Measurements from ENCODE around the gene SPATA18. TPM values are rescaled to one million over a fixed set of nuclear protein-coding genes. Genes with fewer than 3 reads are reported as not detected.

SPATA18 gene
- total and polyA plus RNA-seq, 2 donors (not counting 1 experiment from before 2014, with no cell fraction given): 7.2 to 20.5 TPM

GRCh38 chr4:52098618-52099017, 47.5 kb downstream of the SPATA18 start:
- Histone ChIP-seq H3K9ac (ENCODE audit: insufficient read depth, low read length) (no peak overlapping the region), H3K9me3 (ENCODE audit: control insufficient read depth, insufficient read depth, low read depth, low read length) (no peaks in the 10 kb centered on the region), H3K27me3 (ENCODE audit: control insufficient read depth, insufficient read depth, low read length) (no peaks in the 10 kb centered on the region), H3K4me1 (ENCODE audit: control insufficient read depth, extremely low read depth, insufficient read depth, low read length) (no peaks in the 10 kb centered on the region), H4K20me1 (ENCODE audit: control insufficient read depth, extremely low read depth, insufficient read depth, low read length) (no peaks in the 10 kb centered on the region), H3K4me3 (replicated peaks in 1 of 4; ENCODE audit: control extremely low read depth in 1 of 4, insufficient read depth in 1 of 4, low read depth in 3 of 4, low read length in 4 of 4) (no peak overlapping the region), H3K36me3 (ENCODE audit: control insufficient read depth, insufficient read depth, low read length) (no peaks in the 10 kb centered on the region), H3K27ac (ENCODE audit: insufficient read depth, low read length) (no peak overlapping the region), H2AFZ (ENCODE audit: low read length) (no peak overlapping the region), H3K4me2 (ENCODE audit: extremely low read depth, insufficient read depth, low read length) (no peak overlapping the region), H3K79me2 (ENCODE audit: control insufficient read depth, insufficient read depth, low read length) (no peaks in the 10 kb centered on the region)
- no peak for TF ChIP-seq EZH2 (IDR thresholded peaks at IDR 0.05; ENCODE audit: low read length, missing control alignments)
- no peak for TF ChIP-seq CTCF (conservative IDR thresholded peaks at IDR 0.05 in 1 of 2, IDR thresholded peaks at IDR 0.05 in 1 of 2; ENCODE audit: low read depth in 1 of 2, low read length in 2 of 2)
- DNase-seq (ENCODE audit: low read depth in 2 of 2): no peak

GRCh38 chr4:52099860-52100461, 48.9 kb downstream of the SPATA18 start:
- H3K27me3 ChIP-seq (ENCODE audit: control insufficient read depth, insufficient read depth, low read length): no peaks in the 10 kb centered on the region
- H3K79me2 ChIP-seq (ENCODE audit: control insufficient read depth, insufficient read depth, low read length): no peaks in the 10 kb centered on the region
- TF ChIP-seq EZH2 (IDR thresholded peaks at IDR 0.05; ENCODE audit: low read length, missing control alignments) (no peak), CTCF (conservative IDR thresholded peaks at IDR 0.05 in 1 of 2, IDR thresholded peaks at IDR 0.05 in 1 of 2; ENCODE audit: low read depth in 1 of 2, low read length in 2 of 2) (no peak)
- H3K36me3 ChIP-seq (ENCODE audit: control insufficient read depth, insufficient read depth, low read length): no peaks in the 10 kb centered on the region
- no peak overlapping the region for H3K9ac ChIP-seq (ENCODE audit: insufficient read depth, low read length)
- H4K20me1 ChIP-seq (ENCODE audit: control insufficient read depth, extremely low read depth, insufficient read depth, low read length): no peaks in the 10 kb centered on the region
- H3K27ac ChIP-seq (ENCODE audit: insufficient read depth, low read length): no peak overlapping the region
- no peaks in the 10 kb centered on the region for H3K4me1 ChIP-seq (ENCODE audit: control insufficient read depth, extremely low read depth, insufficient read depth, low read length)
- DNase-seq (ENCODE audit: low read depth in 2 of 2): peak in 1 of 2 donors; percentile 88
- H3K4me3 ChIP-seq (replicated peaks in 1 of 4; ENCODE audit: control extremely low read depth in 1 of 4, insufficient read depth in 1 of 4, low read depth in 3 of 4, low read length in 4 of 4): no peak overlapping the region
- H3K9me3 ChIP-seq (ENCODE audit: control insufficient read depth, insufficient read depth, low read depth, low read length): no peaks in the 10 kb centered on the region
- H2AFZ ChIP-seq (ENCODE audit: low read length): no peak overlapping the region
- no peak overlapping the region for H3K4me2 ChIP-seq (ENCODE audit: extremely low read depth, insufficient read depth, low read length)

- TF ChIP-seq EZH2 (IDR thresholded peaks at IDR 0.05; ENCODE audit: low read length, missing control alignments) (no peak), CTCF (conservative IDR thresholded peaks at IDR 0.05 in 1 of 2, IDR thresholded peaks at IDR 0.05 in 1 of 2; ENCODE audit: low read depth in 1 of 2, low read length in 2 of 2) (no peak)
- Histone ChIP-seq H3K27me3 (ENCODE audit: control insufficient read depth, insufficient read depth, low read length) (no peaks in the 10 kb centered on the region), H3K79me2 (ENCODE audit: control insufficient read depth, insufficient read depth, low read length) (no peaks in the 10 kb centered on the region), H2AFZ (ENCODE audit: low read length) (no peak overlapping the region), H3K9ac (ENCODE audit: insufficient read depth, low read length) (no peak overlapping the region), H3K4me1 (ENCODE audit: control insufficient read depth, extremely low read depth, insufficient read depth, low read length) (no peaks in the 10 kb centered on the region), H3K9me3 (ENCODE audit: control insufficient read depth, insufficient read depth, low read depth, low read length) (no peaks in the 10 kb centered on the region), H3K4me2 (ENCODE audit: extremely low read depth, insufficient read depth, low read length) (no peak overlapping the region), H3K4me3 (replicated peaks in 1 of 4; ENCODE audit: control extremely low read depth in 1 of 4, insufficient read depth in 1 of 4, low read depth in 3 of 4, low read length in 4 of 4) (no peak overlapping the region), H4K20me1 (ENCODE audit: control insufficient read depth, extremely low read depth, insufficient read depth, low read length) (no peaks in the 10 kb centered on the region), H3K36me3 (ENCODE audit: control insufficient read depth, insufficient read depth, low read length) (no peaks in the 10 kb centered on the region), H3K27ac (ENCODE audit: insufficient read depth, low read length) (no peak overlapping the region)
- DNase-seq (ENCODE audit: low read depth in 2 of 2): peak in 1 of 2 donors; percentile 57
Observed at GRCh38 chr4:52102587-52102986, 51.5 kb downstream of the SPATA18 start.

Data from fibroblast of lung (primary cell).